HepG2 (cell line): Measurements from ENCODE around the gene CACNA1C. TPM values are rescaled to one million over a fixed set of nuclear protein-coding genes. Genes with fewer than 3 reads are reported as not detected.

Experiments used
- ATAC-seq: fragments of 200-7000 bp; cut with Tn5 transposase; 3 replicates; pipeline ENCODE4 v1.9.1; 2020; ENCODE audit warnings: mild to moderate bottlenecking, moderate library complexity
- BruUV-seq: library from RNA; stranded (reverse); fragments of 400-500 nt; replicated peaks from 2 replicates; lab custom pipeline; 2021; lab: Mats Ljungman, UMichigan
- CTCF ChIA-PET: fragments of 300-600 bp; formaldehyde crosslinking; extraction: SDS; loops from one replicate; lab custom pipeline; 2021; ENCODE audit warnings: low total read pairs, inconsistent platforms, low intra/inter-chr PET ratio; lab: Yijun Ruan, JAX
- POLR2A ChIA-PET: fragments of 350-600 bp; sonication (Branson Sonifier 250); formaldehyde crosslinking; loops from one replicate; lab custom pipeline; 2020; ENCODE audit warnings: antibody characterized with exemption, inconsistent platforms; lab: Yijun Ruan, JAX
- DNase-seq: peaks from one replicate; pipeline ENCODE4 v3.0.0-alpha.2; 2015; ENCODE audit warnings: low spot score
- FAIRE-seq: peaks from 3 replicates; lab custom pipeline; 2011; peaks lifted over from hg19 to GRCh38; lab: Jason Lieb, UNC
- H2AFZ ChIP-seq: one replicate; pipeline ENCODE4 v1.6.1; 2011; ENCODE audit warnings: low read length, inconsistent platforms
- H3K27ac ChIP-seq: fragments of 300-600 bp; 3 replicates; pipeline ENCODE4 v1.8.0; 2011; ENCODE audit warnings: mixed run types, mild to moderate bottlenecking, mixed read lengths, low read length, inconsistent platforms; ENCODE audit not compliant: insufficient read depth; ENCODE audit errors: extremely low read length
- H3K27me3 ChIP-seq, 2 experiments: fragments of 200-600 bp in 1 of 2; 2 replicates in 1 of 2; 3 replicates in 1 of 2; pipeline versions ENCODE4 v1.6.0 to v1.8.0; 2011; ENCODE audit warnings: low read length in 2 of 2, mild to moderate bottlenecking in 2 of 2, moderate library complexity in 2 of 2, inconsistent platforms in 1 of 2; ENCODE audit not compliant: insufficient read depth in 2 of 2, control insufficient read depth in 1 of 2
- H3K36me3 ChIP-seq, 2 experiments: fragments of 200-600 bp in 1 of 2; replicated peaks in 1 of 2; 2 replicates in 1 of 2; 3 replicates in 1 of 2; pipeline versions ENCODE4 v1.5.1 to v1.8.0; 2011; ENCODE audit warnings: low read length in 2 of 2, inconsistent platforms in 1 of 2; ENCODE audit not compliant: insufficient read depth in 2 of 2, control insufficient read depth in 1 of 2
- H3K4me1 ChIP-seq: 2 replicates; pipeline ENCODE4 v1.5.1; 2012; ENCODE audit warnings: low read length, inconsistent platforms; ENCODE audit not compliant: insufficient read depth
- H3K4me2 ChIP-seq: 2 replicates; pipeline ENCODE4 v1.6.0; 2011; ENCODE audit warnings: low read depth, low read length, inconsistent platforms
- H3K4me3 ChIP-seq, 3 experiments: fragments of 200-600 bp in 1 of 3; sonication (generic), shearing (Covaris generic) in 1 of 3; replicated peaks in 1 of 3; 2 replicates each; pipeline ENCODE4 v1.5.1; 2011 to 2016; ENCODE audit warnings: low read length in 3 of 3, inconsistent platforms in 2 of 3, low read depth in 2 of 3, mild to moderate bottlenecking in 2 of 3, control low read depth in 1 of 3, mixed read lengths in 1 of 3; ENCODE audit not compliant: insufficient read depth in 1 of 3
- H3K79me2 ChIP-seq: one replicate; pipeline ENCODE4 v1.6.1; 2011; ENCODE audit warnings: low read length, inconsistent platforms; ENCODE audit not compliant: insufficient read depth
- H3K9ac ChIP-seq: 2 replicates; pipeline ENCODE4 v1.6.0; 2011; ENCODE audit warnings: mild to moderate bottlenecking, low read depth, low read length, inconsistent platforms; ENCODE audit not compliant: insufficient read depth
- H3K9me3 ChIP-seq: 2 replicates; pipeline ENCODE4 v1.5.1; 2012; ENCODE audit warnings: mild to moderate bottlenecking, low read length
- H4K20me1 ChIP-seq: 2 replicates; pipeline ENCODE4 v1.6.0; 2011; ENCODE audit warnings: inconsistent platforms, mild to moderate bottlenecking, low read length, moderate library complexity; ENCODE audit not compliant: insufficient read depth
- CBFB ChIP-seq: sonication (generic); formaldehyde crosslinking; IDR thresholded peaks from 2 replicates; pipeline ENCODE4 v1.4.0; 2020; ENCODE audit warnings: missing genetic modification reagents
- MTA1 ChIP-seq: sonication (generic); formaldehyde crosslinking; IDR thresholded peaks from 2 replicates; pipeline ENCODE4 v1.4.0; 2020; ENCODE audit warnings: missing genetic modification reagents, mild to moderate bottlenecking, borderline replicate concordance
- PLSCR1 ChIP-seq: sonication (generic); formaldehyde crosslinking; IDR thresholded peaks from 2 replicates; pipeline ENCODE4 v1.5.0; 2020; ENCODE audit warnings: missing genetic modification reagents, mild to moderate bottlenecking, borderline replicate concordance
- TFAP4 ChIP-seq: sonication (generic); IDR thresholded peaks from 2 replicates; pipeline ENCODE4 v1.6.1; 2016; ENCODE audit warnings: low read depth, borderline replicate concordance
- XRCC5 ChIP-seq: fragments of 200-400 bp; formaldehyde crosslinking; optimal IDR thresholded peaks from 2 replicates; pipeline ENCODE3; 2017; ENCODE audit warnings: mild to moderate bottlenecking, low read length
- ZBTB7A ChIP-seq: sonication (generic); formaldehyde crosslinking; IDR thresholded peaks from 2 replicates; pipeline ENCODE4 v1.8.0; 2022; ENCODE audit warnings: mild to moderate bottlenecking, missing genetic modification reagents
- WGBS: methylation state at CpG from one replicate; pipeline ENCODE4 v1.1.6; 2017; ENCODE audit warnings: low lambda C conversion rate; 5-methylcytosine and 5-hydroxymethylcytosine counted together
- in situ Hi-C: cut with HindIII; loops from 2 replicates; pipeline ENCODE4 v1.10.0; 2017; ENCODE audit warnings: low pct_unique_long_range_greater_than_20kb; ENCODE audit not compliant: extremely low pct_ligation_motif_present
- intact Hi-C: fragments of 100-400 bp; cut with micrococcal nuclease; formaldehyde crosslinking; loops from one replicate; pipeline ENCODE4 v1.10.0; 2022; ENCODE audit not compliant: unreplicated experiment
- polyA plus RNA-seq, 8 experiments: library from polyadenylated mRNA; depleted of rRNA in 3 of 8; stranded (reverse) in 7 of 8; unstranded in 1 of 8; fragments of >200 nt; fragmentation: Illumina TruSeq in 4 of 8; extraction: Trizol in 4 of 8; gene quantifications; 2 replicates each; pipeline versions ENCODE4 v1.2.1 to v1.2.3, GENCODE V29; 2011 to 2016; ENCODE audit warnings: low read depth in 4 of 8, missing spikeins in 1 of 8, mixed read lengths in 1 of 8; ENCODE audit not compliant: insufficient read depth in 1 of 8
- total RNA-seq, 5 experiments: library from RNA; depleted of rRNA; stranded (reverse); fragments of >200 nt; fragmentation: Illumina TruSeq; extraction: Trizol; gene quantifications; 2 replicates each; pipeline ENCODE4 v1.2.3, GENCODE V29; 2016; ENCODE audit warnings: low read depth in 1 of 5

Gene CACNA1C
- total and polyA plus RNA-seq, 2 of the 13 experiments (the other 11 are each of a cell fraction or from before 2014, with no cell fraction given) = not detected

GRCh38 chr12:2457933-2458414, 405.2 kb downstream of the CACNA1C start:
- WGBS = 30% methylated on average over 4 of the region's 4 CpGs
- no peak for DNase-seq
- Histone ChIP-seq H3K27ac (no peak overlapping the region), H2AFZ (no peak overlapping the region), H3K36me3 (no peaks in the 10 kb centered on the region), H3K79me2 (no peaks in the 10 kb centered on the region), H3K4me1 (no peaks in the 10 kb centered on the region), H4K20me1 (peaks cover 2% of the 10 kb centered on the region; the same call in 1 of the 2 replicates), H3K9me3 (no peaks in the 10 kb centered on the region), H3K9ac (no peak overlapping the region), H3K27me3 (peaks cover 7 to 48% of the 10 kb centered on the region in 2 experiments; a peak in 4 of 5 replicates), H3K4me3 (no peak overlapping the region), H3K4me2 (no peak overlapping the region)
- CTCF ChIA-PET = no interaction called here
- intact Hi-C loops (no loop called here), in situ Hi-C loops (no loop called here)
- BruUV-seq = no TSS peak
- FAIRE-seq = no peak
- POLR2A ChIA-PET = no interaction called here
- ATAC-seq = no peak
- TF ChIP-seq ZBTB7A (CRISPR knock-in tag) (no peak), PLSCR1 (CRISPR knock-in tag) (no peak), XRCC5 (no peak), MTA1 (CRISPR knock-in tag) (no peak), TFAP4 (no peak), CBFB (CRISPR knock-in tag) (no peak)
